K562 (cell line): ENCODE measurements around the gene TYROBP. TPM values are rescaled to one million over a fixed set of nuclear protein-coding genes. Genes with fewer than 3 reads are reported as not detected.

ENCODE experiments used
- CBX8 ChIP-seq: fragments of 200-600 bp; sonication (generic); IDR thresholded peaks from 2 replicates; pipeline ENCODE4 v1.6.1; 2012; ENCODE audit warnings: borderline replicate concordance, mixed run types, low read depth, mild to moderate bottlenecking, moderate library complexity, mixed read lengths, low read length, control low read depth, inconsistent platforms; ENCODE audit not compliant: poor library complexity, severe bottlenecking; ENCODE audit errors: extremely low read depth
- CREB1 ChIP-seq, 2 experiments: sonication (generic) in 1 of 2; formaldehyde crosslinking in 1 of 2; IDR thresholded peaks; 2 replicates each; pipeline versions ENCODE4 v1.6.1 to v1.8.0; 2012 to 2022; ENCODE audit warnings: inconsistent platforms in 1 of 2, mild to moderate bottlenecking in 1 of 2, missing genetic modification reagents in 1 of 2, moderate library complexity in 1 of 2
- FOXP4 ChIP-seq: sonication (generic); formaldehyde crosslinking; IDR thresholded peaks from 2 replicates; pipeline ENCODE4 v1.8.0; 2022; ENCODE audit warnings: mild to moderate bottlenecking, missing genetic modification reagents, borderline replicate concordance
- HDAC2 ChIP-seq: fragments of 450-650 bp; IDR thresholded peaks from 2 replicates; pipeline ENCODE4 v1.6.1; 2016; ENCODE audit warnings: mild to moderate bottlenecking
- KLF13 ChIP-seq: fragments of 450-650 bp; IDR thresholded peaks from 2 replicates; pipeline ENCODE4 v1.6.1; 2016; ENCODE audit warnings: missing genetic modification characterization, low read depth, mild to moderate bottlenecking, missing compliant biosample characterization, moderate library complexity, borderline replicate concordance
- NBN ChIP-seq: fragments of 450-650 bp; IDR thresholded peaks from 2 replicates; pipeline ENCODE4 v1.6.1; 2016; ENCODE audit warnings: low read depth, mild to moderate bottlenecking
- SP1 ChIP-seq: sonication (generic); formaldehyde crosslinking; IDR thresholded peaks from 2 replicates; pipeline ENCODE4 v1.8.1; 2022; ENCODE audit warnings: mild to moderate bottlenecking, missing genetic modification reagents
- polyA plus RNA-seq, 8 experiments: library from polyadenylated mRNA; depleted of rRNA in 4 of 8; stranded (reverse) in 5 of 8; unstranded in 3 of 8; fragments of >200 nt; fragmentation: Nextera tagmentation in 2 of 8; fragmentation: Illumina TruSeq in 1 of 8; extraction: Ambion mirVana in 2 of 8; extraction: Trizol in 1 of 8; gene quantifications; 2 replicates each; pipeline versions ENCODE4 v1.2.1 to v1.2.3, GENCODE V29; 2011 to 2014; ENCODE audit warnings: inconsistent platforms in 1 of 8, missing spikeins in 1 of 8
- total RNA-seq, 7 experiments: library from RNA; depleted of rRNA in 6 of 7; stranded (reverse); fragments of >200 nt in 6 of 7; fragmentation: Illumina TruSeq in 2 of 7; extraction: Trizol in 2 of 7; gene quantifications; 2 replicates each; pipeline versions ENCODE4 v1.2.1 to v1.2.3, GENCODE V29; 2011 to 2021; ENCODE audit warnings: low replicate concordance in 1 of 7
- TF ChIP-seq, protein P1 (sequence below): fragments of 450-650 bp; IDR thresholded peaks from 2 replicates; pipeline ENCODE4 v1.6.1; 2016; ENCODE audit warnings: mild to moderate bottlenecking, moderate library complexity
- TF ChIP-seq, protein P2 (sequence below): sonication (generic); formaldehyde crosslinking; IDR thresholded peaks from 2 replicates; pipeline ENCODE4 v1.9.0; 2022; ENCODE audit warnings: mild to moderate bottlenecking, missing genetic modification reagents

TYROBP gene
- total and polyA plus RNA-seq, 9 of the 15 experiments (the other 6 are each of a cell fraction or from before 2014, with no cell fraction given): 0.72 to 8.2 (median 2.4) TPM

DNA sequence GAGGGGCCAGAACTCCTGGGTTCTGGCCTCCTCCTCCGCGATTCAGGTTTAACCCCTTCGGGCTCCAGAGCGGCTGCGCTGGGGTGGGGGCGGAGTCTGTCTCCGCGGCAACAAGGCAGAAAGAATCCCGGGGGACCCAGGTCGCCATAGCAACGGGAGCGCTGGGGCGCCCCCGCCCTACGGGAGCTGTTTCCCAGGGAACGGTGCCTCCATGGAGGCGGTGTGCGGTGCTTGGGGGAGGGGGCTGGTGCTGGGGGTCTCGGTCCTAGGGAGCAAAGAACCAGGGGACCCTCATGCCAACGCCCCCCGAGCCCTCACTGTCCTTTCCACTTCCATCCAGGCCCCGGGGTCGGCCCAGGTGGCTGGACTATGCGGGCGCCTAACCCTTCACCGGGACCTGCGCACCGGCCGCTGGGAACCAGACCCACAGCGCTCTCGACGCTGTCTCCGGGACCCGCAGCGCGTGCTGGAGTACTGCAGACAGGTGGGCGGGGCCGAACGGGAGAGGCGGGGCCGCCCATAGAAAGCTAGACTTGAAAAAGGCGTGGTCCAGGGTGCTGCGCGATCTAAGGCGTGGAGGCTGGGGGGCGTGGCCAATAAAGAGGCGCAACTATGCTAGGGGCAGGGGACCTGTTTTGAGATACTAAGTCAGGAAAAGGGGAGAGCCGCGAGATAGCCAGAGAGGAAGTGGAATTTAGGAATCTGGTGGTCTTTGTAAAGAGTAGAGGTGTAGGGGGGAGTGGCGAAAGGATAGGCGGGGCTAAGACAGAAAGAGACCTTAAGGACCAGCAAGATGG, 38.6 kb downstream of the TYROBP start (continued):
- TF ChIP-seq, protein P1, sequence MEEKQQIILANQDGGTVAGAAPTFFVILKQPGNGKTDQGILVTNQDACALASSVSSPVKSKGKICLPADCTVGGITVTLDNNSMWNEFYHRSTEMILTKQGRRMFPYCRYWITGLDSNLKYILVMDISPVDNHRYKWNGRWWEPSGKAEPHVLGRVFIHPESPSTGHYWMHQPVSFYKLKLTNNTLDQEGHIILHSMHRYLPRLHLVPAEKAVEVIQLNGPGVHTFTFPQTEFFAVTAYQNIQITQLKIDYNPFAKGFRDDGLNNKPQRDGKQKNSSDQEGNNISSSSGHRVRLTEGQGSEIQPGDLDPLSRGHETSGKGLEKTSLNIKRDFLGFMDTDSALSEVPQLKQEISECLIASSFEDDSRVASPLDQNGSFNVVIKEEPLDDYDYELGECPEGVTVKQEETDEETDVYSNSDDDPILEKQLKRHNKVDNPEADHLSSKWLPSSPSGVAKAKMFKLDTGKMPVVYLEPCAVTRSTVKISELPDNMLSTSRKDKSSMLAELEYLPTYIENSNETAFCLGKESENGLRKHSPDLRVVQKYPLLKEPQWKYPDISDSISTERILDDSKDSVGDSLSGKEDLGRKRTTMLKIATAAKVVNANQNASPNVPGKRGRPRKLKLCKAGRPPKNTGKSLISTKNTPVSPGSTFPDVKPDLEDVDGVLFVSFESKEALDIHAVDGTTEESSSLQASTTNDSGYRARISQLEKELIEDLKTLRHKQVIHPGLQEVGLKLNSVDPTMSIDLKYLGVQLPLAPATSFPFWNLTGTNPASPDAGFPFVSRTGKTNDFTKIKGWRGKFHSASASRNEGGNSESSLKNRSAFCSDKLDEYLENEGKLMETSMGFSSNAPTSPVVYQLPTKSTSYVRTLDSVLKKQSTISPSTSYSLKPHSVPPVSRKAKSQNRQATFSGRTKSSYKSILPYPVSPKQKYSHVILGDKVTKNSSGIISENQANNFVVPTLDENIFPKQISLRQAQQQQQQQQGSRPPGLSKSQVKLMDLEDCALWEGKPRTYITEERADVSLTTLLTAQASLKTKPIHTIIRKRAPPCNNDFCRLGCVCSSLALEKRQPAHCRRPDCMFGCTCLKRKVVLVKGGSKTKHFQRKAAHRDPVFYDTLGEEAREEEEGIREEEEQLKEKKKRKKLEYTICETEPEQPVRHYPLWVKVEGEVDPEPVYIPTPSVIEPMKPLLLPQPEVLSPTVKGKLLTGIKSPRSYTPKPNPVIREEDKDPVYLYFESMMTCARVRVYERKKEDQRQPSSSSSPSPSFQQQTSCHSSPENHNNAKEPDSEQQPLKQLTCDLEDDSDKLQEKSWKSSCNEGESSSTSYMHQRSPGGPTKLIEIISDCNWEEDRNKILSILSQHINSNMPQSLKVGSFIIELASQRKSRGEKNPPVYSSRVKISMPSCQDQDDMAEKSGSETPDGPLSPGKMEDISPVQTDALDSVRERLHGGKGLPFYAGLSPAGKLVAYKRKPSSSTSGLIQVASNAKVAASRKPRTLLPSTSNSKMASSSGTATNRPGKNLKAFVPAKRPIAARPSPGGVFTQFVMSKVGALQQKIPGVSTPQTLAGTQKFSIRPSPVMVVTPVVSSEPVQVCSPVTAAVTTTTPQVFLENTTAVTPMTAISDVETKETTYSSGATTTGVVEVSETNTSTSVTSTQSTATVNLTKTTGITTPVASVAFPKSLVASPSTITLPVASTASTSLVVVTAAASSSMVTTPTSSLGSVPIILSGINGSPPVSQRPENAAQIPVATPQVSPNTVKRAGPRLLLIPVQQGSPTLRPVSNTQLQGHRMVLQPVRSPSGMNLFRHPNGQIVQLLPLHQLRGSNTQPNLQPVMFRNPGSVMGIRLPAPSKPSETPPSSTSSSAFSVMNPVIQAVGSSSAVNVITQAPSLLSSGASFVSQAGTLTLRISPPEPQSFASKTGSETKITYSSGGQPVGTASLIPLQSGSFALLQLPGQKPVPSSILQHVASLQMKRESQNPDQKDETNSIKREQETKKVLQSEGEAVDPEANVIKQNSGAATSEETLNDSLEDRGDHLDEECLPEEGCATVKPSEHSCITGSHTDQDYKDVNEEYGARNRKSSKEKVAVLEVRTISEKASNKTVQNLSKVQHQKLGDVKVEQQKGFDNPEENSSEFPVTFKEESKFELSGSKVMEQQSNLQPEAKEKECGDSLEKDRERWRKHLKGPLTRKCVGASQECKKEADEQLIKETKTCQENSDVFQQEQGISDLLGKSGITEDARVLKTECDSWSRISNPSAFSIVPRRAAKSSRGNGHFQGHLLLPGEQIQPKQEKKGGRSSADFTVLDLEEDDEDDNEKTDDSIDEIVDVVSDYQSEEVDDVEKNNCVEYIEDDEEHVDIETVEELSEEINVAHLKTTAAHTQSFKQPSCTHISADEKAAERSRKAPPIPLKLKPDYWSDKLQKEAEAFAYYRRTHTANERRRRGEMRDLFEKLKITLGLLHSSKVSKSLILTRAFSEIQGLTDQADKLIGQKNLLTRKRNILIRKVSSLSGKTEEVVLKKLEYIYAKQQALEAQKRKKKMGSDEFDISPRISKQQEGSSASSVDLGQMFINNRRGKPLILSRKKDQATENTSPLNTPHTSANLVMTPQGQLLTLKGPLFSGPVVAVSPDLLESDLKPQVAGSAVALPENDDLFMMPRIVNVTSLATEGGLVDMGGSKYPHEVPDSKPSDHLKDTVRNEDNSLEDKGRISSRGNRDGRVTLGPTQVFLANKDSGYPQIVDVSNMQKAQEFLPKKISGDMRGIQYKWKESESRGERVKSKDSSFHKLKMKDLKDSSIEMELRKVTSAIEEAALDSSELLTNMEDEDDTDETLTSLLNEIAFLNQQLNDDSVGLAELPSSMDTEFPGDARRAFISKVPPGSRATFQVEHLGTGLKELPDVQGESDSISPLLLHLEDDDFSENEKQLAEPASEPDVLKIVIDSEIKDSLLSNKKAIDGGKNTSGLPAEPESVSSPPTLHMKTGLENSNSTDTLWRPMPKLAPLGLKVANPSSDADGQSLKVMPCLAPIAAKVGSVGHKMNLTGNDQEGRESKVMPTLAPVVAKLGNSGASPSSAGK: peak; percentile 93
- TF ChIP-seq, protein P2, sequence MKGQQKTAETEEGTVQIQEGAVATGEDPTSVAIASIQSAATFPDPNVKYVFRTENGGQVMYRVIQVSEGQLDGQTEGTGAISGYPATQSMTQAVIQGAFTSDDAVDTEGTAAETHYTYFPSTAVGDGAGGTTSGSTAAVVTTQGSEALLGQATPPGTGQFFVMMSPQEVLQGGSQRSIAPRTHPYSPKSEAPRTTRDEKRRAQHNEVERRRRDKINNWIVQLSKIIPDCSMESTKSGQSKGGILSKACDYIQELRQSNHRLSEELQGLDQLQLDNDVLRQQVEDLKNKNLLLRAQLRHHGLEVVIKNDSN (CRISPR knock-in tag): peak; percentile 16; the same call in 1 of the 2 replicates
- no peak for TF ChIP-seq CREB1 (IDR thresholded peaks at IDR 0.05)
- peak; percentile 39; the same call in 1 of the 2 replicates for TF ChIP-seq CREB1 (CRISPR knock-in tag; IDR thresholded peaks at IDR 0.05)
- TF ChIP-seq FOXP4 (CRISPR knock-in tag): 0 out of 2 replicates have a peak, but pooled peaks have one; percentile 39
- peak; percentile 93 for TF ChIP-seq SP1 (CRISPR knock-in tag)
- TF ChIP-seq NBN: peak; percentile 85; the same call in 1 of the 2 replicates
- TF ChIP-seq HDAC2: 0 out of 2 replicates have a peak, but pooled peaks have one; percentile 47
- no peak for TF ChIP-seq CBX8
- TF ChIP-seq KLF13 (tag): peak; percentile 85; the same call in 1 of the 2 replicates
